Effector CD8-positive, alpha-beta T cell (primary cell): ENCODE data around the gene KMT5B.

Source experiments
- DNase-seq: peaks from one replicate; lab custom pipeline; 2025; lab: John Stamatoyannopoulos, UW

KMT5B gene

DNA sequence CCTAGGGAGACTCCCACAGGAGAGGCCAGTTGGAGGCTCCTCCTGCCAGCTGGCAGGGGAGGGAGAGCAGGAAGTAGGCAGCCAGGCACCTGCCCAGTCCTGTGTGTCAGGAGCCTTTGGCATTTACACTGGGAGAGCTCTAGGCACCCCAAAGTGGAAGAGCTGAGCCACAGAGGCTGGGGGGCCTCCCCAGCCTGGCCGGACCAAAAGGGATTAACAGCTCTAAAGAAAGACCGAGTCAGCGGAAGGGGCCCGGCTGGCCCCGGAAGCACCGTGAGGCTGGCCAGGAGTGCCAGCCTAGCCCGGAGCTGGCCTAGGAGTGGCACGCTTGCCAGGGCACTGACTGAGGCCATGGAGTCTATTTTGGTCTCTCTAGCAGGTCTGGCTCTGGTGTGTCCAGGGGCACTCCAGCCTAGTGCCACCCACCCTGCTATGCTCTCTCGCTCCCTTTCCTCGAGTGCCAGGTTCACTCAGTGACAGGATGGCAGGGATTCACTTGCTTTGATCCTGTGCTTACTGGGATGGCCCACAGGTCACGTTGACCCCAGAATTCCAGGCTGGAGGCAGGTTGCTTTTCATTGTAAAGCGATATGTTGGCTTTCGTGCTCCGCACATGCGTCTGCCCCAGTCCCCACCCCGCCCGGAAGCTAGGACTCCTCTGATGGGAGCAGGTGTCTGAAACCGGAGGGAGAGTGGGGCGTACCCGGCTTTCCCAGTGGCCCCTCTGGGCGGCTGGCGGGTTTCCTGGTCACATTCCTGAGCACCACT lies 3.3 kb upstream of the KMT5B start:
- DNase-seq = no peak

DNA sequence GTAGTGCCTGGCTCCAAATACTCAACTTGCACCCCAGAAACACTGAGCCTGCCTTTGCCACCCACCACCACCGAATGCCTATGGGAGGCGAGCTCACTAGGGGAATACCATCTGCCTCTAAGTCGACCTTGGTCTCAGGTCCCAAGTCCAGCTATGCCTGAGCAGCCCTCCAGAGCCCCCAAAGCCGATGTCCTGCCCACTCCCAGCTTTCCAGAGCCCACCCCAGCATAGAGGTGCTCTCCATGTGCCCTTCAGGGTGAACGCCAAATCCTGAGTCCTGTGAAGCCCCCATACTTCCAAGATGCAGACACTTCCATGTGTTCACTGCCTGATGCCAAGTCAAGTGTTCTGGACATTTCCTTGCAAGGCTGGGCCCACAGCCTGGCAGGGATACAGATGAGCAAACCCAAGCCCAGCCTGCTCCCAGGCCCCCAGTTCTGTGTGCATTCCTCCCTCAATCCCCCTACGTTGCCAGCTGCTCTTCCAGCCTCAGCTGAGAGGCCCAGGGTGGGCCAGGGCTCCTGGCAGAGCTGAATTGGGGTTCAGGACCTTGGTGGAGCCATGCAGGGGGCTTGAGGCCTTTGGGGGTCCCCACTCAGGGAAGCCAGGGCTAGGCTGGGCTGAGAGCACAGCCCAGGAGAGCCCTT lies 2.6 kb upstream of the KMT5B start:
- DNase-seq = no peak

- no peak for DNase-seq
These were observed 2.0 kb upstream of the KMT5B start for GRCh38 chr11:68215087-68215445.

- DNase-seq = peak; percentile 32
These were observed 1.3 kb upstream of the KMT5B start for GRCh38 chr11:68214173-68215086.

DNA sequence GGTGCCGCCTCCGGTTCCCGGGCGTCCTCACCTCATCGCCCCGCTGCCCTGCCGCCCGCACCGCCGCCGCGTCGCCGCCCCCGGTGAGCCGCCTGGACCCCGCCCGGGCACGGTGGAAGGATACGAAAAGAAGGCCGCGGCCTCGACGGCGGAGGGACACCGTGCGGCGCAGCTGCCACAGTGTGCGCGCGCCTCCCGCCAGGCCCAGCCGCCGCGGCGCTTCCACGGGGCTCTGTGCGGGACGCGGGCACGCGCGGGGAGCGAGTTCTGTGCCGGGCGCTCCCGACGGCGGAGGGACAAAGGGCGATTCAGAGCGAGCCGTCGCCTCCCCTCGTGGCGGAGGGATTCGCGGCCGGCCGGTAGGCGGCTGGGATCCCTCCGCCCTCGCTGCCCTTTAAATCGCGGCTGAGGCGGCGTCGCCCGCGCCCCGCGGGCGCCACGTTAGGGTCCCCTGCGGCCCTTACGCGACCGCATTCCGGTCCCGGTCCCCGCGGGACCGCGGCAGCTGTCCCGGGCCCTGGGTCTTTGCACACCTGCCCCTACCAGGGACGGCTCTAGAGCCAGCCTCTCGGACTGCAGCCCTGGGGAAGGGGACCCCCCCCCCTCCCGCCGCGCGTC lies 568 bp upstream of the KMT5B start:
- peak; percentile 70 for DNase-seq

DNA sequence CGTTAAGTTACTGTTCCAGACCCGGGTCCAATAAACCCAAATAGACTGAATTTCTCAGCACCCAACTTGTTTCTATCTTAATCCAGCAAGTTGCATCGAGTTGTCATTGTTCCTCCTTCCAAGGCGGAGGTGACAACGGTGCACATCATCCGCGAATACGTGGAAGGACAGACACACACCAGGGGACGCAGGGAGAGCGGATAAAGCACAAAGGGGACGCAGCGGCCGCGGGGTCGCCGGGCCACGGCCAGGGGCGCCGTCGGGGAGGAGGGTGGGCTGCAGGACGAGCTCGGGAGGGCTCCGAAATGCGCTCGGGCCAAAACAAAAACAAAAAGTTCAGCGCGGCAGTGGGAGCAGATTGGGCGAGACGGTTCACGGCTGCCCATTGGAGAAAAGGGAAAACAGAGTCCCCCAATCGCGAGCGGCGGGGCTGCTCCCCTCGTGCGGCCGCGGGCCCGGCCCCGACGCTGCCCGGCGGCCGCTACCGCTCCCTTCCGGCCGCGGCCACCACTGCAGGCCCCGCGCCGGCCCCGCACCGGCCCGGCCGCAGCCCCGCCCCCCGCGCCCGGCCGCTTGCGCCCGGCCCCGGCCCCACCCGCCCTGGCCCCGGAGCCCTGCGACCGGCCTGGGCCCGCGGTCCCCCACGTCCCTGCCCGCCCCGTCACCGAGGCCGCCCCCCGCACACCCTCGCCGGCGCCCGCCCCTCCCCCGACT lies 518 bp downstream of the KMT5B start:
- peak; percentile 48 for DNase-seq

DNA sequence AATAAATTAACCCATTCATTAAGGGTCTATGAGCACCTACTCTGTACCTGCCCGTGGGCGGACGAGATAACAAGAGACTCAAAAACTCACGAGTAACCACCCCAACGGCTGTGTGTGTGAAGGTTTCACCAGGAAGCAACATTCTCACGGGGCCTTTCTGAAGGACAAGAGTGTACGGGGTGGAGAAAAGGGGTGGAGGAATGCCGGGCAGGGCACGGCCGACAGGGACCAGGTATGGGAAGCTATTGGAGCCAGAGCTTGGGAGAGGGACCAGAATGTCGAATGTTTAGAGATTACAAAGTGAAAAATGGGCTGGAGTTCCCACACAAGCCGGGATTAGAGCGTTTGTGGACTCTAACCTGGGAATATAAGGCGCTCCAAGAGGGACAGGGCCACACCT lies 1.6 kb downstream of the KMT5B start:
- DNase-seq = no peak

GRCh38 chr11:68206211-68206610 lies 6.9 kb downstream of the KMT5B start:
- no peak for DNase-seq

DNA sequence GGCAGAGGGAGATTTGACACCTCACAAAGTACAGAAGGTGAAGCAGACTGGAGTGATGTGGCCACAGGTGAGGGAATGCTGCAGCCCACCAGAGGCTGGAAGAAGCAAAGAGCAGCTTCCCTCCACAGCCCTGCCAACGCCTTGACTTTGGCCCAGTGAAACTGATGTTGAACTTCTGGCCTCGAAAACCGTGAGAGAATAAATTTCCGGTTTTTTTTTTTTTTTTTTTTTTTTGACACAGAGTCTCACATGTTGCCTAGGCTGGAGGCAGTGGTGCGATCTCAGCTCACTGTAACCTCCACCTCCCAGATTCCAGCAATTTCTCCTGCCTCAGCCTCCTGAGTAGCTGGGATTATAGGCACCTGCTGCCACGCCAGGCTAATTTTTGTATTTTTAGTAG lies 8.7 kb downstream of the KMT5B start:
- DNase-seq = no peak

DNA sequence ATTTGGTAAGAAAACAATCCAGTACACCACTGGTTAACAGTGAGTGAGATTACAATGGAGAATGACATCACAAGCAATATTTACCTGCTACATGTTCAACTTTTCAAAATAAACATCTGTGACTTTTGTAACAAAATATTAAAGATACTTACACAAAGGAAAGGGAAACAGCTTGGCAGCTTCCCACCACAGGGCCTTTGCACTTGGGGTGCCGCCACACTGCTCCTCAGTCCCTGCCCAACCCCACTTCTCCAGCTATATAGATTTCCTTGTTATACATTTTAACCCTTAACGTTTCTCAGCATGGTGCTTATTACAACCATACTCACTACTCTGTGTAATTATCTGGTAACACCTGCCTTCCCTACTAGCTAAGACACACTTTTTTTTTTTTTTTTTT lies 10.9 kb downstream of the KMT5B start:
- no peak for DNase-seq

GRCh38 chr11:68201492-68201891 lies 11.6 kb downstream of the KMT5B start:
- no peak for DNase-seq

- no peak for DNase-seq
These were observed 12.5 kb downstream of the KMT5B start for GRCh38 chr11:68200639-68201038.

- DNase-seq = no peak
These were observed 13.7 kb downstream of the KMT5B start for GRCh38 chr11:68199295-68199987.

- DNase-seq = no peak
These were observed 16.9 kb downstream of the KMT5B start for GRCh38 chr11:68196219-68196618.

GRCh38 chr11:68194675-68195294 lies 18.3 kb downstream of the KMT5B start:
- no peak for DNase-seq

DNA sequence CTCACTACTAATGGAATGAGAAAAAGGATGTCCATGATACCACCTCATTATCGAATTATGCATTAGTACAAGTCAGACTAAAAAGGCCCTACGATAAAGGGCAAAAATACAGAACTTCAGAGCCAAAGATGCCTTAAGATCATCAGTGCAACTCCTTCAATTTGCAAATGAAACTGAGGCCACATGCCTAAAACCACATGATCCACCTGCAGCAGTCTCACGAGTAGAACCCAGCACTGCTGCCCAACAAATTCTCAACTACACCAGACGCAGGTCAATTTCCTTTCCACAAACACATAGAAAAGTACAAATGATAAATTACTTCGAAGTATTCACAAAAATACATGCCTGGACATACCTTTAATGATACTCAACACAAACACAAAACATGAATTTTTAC lies 20.1 kb downstream of the KMT5B start:
- no peak for DNase-seq

GRCh38 chr11:68191661-68192579 lies 21.2 kb downstream of the KMT5B start:
- DNase-seq = no peak

DNA sequence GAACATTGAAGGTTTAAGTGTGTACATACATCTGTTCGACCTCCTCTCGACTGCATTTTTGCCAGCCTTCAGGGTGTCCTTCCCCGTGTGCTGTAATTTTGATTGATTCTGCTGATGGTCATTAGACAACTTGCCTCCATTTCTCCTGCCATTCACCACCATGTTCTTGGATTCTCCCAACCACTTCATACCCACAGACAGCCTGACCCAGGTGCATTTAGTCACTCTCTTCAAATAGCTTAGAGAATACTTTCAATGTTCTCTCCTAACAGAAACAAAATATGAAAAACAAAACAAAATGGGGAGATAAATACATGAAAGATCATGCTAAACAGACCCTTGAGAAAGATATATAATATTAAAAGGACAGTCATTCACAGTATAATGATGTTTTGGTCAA lies 23.2 kb downstream of the KMT5B start:
- DNase-seq = no peak

- DNase-seq = no peak
These were observed 24.0 kb downstream of the KMT5B start for GRCh38 chr11:68189082-68189481.
